NCI-H1417 (cell line): ENCODE results near the gene EPS8L2.
A peak's percentile ranks its signal among the peaks of the same experiment; 100 is the strongest.

ENCODE experiments used
- DNase-seq, 3 experiments: peaks; one replicate each; lab custom pipeline; 2025; lab: John Stamatoyannopoulos, UW

EPS8L2 gene

DNA sequence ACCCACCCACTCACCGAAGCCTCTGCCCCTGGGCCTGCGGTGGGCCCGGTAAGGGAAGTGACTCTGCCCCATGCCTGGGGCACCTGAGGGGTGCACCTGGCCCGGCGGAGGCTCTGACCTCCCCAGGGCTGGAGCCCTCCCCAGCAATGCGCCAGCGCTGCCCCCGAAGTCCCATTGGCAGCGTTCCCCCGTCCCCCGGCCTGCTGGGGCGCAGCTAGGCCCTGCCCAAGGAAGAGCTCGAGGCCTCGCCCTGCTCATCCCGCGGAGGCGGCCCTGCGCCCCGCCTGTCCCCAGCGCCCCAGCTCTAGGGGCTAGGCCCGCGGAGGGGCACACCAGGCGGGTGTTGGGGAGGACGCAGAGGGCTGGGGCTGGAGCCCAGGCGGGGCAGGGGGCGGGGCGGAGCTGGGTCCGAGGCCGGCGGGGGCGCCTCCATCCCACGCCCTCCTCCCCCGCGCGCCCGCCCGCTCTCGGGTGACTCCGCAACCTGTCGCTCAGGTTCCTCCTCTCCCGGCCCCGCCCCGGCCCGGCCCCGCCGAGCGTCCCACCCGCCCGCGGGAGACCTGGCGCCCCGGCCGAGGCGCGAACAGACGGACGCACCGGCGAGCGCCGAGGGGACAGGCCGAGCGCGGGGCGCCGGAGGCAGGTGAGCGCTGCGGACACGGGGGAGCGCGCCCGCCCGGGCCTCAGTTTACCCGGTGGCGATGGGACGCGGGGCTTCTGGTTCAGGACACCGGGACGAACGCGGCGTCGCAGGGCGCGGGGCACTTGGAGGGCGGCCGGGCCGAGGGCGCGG, at the start of gene EPS8L2:
Gene EPS8L2, plus strand, starts transcription at position 586 of the 793 bp plus-strand sequence. CDS start 3,177 bp downstream, outside the sequence.
- DNase-seq, result no peak

DNA sequence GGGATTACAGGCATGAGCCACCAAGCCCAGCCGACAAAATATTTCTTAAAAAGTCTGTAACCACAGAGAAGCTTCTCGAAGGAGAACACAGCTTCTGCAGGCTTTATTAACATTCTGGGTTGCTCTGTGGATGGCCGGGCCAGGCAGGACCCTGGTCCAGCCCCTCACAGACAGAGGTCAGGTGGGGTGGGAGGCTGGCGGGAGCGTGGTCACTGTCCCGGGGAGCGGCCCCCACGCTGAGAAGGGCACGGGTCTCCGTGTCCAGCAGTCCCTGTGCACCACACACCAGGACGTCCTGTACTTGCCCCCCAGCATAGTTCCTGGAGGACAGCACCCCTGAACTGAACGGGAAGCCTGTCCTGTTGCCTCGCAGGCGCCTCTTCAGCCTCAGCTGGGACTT, 49.6 kb upstream of the EPS8L2 start:
- no peak for DNase-seq

GRCh38 chr11:656866-657265, 49.2 kb upstream of the EPS8L2 start:
- DNase-seq, result no peak

DNA sequence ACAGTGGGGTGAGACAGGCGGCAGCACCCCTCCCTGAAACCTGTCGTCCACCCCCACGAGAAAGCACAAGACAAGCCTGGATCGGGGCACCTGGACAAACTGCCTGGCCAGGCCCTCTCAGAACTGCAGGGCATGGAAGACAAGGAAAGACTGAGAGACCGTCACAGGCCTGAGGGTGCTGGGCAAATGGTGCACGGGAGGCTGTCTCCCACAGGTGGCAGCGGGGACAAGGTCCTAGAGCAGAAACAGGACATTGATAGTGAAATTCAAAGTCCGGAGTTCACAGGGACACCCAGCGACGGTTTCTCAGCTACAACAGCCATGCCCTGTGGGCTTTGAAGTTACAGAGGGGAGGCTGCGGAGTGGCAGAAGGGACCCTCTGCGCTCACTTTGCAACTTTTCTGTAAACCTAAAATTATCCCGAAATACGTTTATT, 48.3 kb upstream of the EPS8L2 start:
- no peak for DNase-seq

- DNase-seq, result no peak
Measured at GRCh38 chr11:659532-660085, 46.4 kb upstream of the EPS8L2 start.

DNA sequence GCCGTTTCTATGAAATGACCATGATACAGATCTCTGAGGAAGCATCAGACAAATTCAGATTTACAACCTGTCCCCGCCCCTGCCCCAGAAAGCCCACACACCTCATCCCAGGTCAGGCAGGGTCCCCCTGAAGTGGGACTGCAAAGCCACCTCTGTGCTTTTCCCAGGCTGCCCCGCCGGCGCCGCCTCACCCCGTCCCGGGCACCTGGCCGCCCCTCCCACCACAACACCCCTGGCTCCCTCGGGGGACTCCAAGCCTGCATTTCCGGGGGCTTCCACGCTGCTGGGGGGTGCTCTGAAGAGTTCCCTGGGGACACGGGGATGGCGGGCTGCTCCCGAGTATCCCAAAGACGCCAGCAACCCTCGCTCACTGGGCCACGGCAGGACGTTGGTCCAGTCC, 45.8 kb upstream of the EPS8L2 start:
- DNase-seq, result no peak

- no peak for DNase-seq
Measured at GRCh38 chr11:660681-661444, 45.2 kb upstream of the EPS8L2 start.

DNA sequence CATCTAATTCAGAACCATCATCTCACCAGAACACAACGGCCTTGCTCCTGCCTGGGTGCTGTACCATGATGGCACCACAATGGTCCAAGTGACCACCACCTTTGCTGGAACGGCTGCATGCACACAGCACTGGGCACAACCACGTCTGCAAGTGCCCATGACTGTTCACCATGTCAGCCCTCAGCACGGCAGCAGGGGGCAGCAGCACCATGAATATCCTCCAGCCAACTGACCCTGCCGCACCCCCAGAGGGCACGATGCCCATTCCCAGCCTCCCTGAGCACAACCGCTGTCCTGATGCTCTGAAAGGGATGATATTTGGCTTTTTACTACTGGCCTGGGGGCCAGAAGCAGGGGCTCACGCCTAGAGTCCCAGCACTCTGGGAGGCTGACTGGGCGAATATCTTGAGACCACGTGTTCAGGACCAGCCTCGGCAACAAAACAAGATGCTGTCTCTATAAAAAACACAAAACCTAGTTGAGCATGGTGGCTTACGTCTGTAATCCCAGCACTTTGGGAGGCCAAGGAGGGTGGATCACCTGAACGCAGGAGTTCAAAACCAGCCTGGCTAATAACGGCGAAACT, 43.2 kb upstream of the EPS8L2 start:
- DNase-seq, result peak; percentile 10 to 37 (median 10)

- no peak for DNase-seq
Measured at GRCh38 chr11:665062-665703, 40.8 kb upstream of the EPS8L2 start.

DNA sequence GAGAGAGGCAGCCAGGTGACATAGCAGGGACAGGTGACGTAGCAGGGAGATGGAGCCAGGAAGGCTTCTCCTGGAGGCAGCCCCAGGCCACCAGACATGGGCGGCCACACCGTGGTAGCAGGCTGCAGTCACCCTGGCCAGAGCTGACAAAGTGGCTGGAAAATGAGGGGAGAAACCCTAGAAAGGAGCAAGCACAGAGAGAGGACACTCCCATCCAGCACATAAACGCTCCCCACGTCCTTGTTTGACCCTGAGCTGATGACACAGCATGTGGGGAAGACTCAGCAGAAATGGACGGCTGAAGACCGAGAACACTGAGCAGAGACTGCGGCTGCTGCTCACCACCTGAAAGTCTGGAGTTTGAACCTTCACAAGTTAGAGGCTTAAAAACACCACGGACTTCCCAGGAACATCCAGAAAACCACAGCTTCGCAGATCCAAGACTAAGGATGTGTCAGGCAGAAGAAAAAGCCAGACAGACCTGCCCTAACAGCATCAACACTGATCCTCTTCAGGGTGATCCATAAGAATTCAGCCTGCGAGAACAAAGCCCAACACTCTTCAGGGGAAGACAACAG, 40.2 kb upstream of the EPS8L2 start:
- no peak for DNase-seq

DNA sequence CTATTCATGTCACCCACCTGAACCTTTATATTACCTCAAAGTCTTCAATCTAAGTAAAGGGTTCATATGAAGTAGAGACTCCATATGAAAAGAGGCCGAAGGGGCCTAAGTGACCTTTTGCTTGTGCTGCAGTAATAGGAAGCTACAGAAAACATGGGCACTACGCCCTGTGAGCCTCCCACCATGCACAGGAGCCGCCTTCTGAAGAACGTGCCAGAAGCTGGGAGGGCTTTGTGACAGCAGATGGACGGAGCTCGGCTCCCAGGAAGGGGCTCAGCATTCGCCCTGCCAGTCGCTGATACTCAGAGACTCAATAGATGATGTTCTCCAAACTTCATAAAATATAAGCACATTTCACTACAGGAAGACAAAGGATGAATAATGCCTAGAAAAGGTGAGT, 32.2 kb upstream of the EPS8L2 start:
- DNase-seq, result no peak

DNA sequence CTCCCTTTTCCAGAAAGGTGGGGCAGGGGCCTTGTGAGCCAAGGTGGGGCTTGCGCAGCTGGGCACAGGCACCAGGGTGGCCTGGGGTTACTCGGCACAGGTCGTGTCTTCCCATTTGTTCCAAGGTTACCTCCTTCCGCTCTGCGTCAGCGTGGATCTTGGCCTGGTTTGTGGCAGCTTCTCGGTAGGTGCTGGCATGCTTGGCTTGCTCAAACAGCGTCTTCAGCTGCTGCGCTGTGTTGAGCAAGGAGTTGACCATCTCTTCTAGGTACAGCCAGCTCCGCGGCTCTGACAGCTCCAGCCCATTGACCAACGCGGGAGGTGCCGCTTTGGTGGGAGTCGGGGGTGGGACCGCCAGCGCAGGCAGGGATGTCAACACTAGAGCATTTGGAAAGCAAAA, 31.6 kb upstream of the EPS8L2 start:
- no peak for DNase-seq

DNA sequence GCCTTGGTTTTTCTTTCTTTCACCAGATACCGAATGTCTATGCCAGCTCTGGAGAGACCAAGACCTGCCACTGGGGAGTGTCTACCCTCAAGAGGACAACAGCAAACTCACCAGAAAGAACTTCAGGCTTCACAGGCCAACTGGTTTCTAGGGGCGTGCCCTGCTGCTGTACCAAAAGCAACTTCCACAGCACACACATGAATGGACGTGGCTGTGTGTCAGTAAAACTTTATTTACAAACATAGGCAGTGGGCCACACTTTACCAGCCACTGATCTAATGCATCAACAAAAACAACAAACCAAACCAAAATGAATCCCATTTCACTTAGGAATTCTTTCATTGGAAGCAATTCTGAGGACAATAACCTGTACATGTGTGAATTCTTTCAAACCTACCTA, 27.7 kb upstream of the EPS8L2 start:
- no peak for DNase-seq

- no peak for DNase-seq
Measured at GRCh38 chr11:679271-680207, 26.5 kb upstream of the EPS8L2 start.

DNA sequence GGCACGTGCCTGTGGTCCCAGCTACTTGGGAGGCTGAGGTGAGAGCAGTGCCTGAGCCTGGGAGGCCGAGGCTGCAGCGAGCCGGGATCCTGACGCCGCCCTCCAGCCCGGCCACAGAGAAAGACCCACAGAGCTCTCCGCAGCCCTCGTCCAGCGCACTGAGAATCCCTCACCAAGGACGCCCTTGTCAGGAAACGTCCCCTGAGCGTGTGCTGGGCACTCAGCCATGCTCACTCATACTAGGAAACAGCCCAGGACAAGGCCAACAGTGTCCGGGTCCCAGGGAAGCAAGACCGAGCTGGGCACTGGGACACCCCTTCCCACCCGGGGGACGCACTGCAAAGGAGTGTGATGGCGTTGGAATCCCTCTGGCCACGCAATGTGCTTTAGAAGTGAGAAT, 25.6 kb upstream of the EPS8L2 start:
- DNase-seq, result no peak

DNA sequence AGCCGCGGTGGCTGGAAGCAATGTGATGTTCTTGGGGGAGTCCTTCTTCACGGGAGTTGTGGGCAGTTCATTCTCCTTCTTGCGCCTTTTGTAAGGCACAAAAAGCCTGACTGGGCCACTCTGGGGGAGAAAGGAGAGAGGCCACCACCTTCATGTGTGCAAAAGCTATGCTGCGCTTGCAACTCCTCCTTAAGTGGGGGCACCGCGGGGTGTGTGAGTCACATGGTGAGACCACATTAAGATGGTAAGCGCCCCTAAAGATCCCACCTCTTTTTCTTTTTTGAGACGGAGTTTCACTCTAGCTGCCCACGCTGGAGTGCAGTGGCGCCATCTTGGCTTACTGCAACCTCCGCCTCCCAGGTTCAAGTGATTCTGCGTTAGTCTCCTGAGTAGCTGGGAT, 25.1 kb upstream of the EPS8L2 start:
- no peak for DNase-seq

DNA sequence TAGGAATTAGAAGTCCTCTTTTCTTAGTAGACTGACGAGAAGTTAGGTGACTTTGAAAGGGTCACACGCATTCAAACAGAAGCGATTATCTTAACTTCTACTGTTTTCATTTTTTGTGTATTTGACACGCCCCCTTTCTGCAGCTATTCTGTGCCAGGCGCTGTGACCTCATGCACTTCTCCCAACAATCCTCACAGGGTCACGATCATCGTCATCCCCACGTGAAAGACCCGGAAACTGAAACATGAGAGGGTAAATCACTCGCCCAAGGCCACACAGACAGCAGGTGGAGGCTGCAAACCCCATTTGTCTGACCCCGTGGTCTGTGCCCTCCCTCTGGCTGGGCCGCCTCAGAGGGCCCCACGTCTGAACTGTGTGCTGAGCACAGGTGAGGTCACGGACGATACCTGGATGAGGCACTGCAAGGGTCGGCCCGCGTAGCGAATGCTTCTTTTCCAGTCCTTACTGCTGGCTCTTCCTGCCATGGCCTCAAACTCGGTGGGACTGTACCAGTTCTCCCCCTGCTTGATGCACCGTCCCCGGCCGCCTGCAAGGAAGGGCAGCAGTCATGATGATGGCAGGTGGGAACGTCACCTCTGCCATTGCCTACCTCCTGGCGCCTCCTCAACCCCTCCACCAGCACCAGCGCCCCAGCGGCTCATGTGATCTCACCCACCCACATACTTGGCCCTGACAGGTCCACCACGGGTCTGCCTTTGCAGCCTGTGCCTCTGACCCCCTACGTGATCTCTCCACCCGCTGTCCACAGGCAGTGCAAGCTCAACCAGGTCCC, 19.4 kb upstream of the EPS8L2 start:
- no peak for DNase-seq

DNA sequence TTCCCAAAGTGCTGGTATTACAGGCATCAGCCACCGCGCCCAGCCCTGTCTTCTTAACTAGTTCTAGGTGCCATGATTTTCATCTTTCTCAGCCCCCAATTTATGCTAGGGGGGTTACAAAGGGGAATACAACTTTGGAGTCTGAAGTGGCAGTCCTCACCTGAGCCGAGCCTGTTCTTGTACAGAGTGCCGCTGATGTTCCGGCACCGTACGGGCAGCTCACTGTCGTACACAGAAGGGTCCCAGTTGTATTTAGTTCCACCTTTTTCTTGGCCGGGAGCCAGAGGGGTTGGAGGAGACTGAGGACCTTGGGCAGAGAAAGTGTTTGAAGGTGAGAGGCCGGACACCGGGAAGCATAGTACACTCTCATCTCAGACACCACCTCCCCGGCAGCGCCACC, 18.3 kb upstream of the EPS8L2 start:
- DNase-seq, result no peak

DNA sequence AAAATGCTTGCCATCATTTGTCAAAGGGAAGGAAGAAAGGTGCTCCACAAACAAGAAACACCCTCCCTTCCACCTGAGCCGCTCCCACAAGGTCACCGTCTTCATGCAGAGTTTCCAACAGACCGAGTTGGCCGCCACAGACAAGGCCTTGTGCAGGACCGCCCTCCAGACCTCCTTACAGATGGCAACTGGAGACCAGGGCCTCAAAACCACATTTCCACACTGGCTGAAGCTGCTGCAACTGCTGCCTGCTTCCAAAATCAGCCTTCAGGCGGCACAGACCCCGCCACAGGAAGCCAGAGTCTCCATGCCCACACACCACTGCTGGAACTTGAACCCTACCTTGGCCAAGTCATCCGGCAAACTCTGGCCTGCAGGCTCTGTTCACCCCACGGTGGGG, 17.4 kb upstream of the EPS8L2 start:
- DNase-seq, result no peak

DNA sequence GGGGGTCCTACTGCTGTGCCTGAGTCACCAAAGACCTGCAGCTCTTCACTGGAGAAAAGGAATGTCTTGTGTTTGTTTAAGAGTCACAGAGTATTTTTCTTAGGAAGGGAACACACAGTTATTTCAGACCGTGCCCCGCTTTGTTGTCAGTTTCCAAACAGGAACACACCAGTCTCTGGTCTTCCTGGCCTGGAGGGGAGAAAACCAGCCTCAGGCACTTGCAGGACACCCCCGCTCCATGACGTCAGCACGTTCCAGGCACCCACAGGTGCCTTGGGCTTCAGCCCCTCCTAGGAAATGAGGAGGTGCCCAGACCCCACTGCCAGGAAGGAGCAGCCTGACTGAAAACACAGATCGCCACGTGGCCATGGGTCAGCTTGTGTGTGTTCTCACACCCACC, 16.4 kb upstream of the EPS8L2 start:
- no peak for DNase-seq
